Activated T-cell treated with anti-CD3 and anti-CD28 coated beads, Interleukin-2, amount 50 U/mL, for 4 hours (primary cell): ENCODE data around the gene WNT7B. TPM values are rescaled to one million over a fixed set of nuclear protein-coding genes. Genes with fewer than 3 reads are reported as not detected.

Experiments
- total RNA-seq, 3 donors: library from RNA; stranded (reverse); gene quantifications; one replicate each; pipeline ENCODE4 v1.2.1, GENCODE V29; 2021

Gene WNT7B
- total RNA-seq, 3 donors from 2014 or later, result 0.05 TPM; not detected in 2

Other genes starting within 250 kb of the WNT7B start
- 1 to 10 TPM; 5.6 to 7.0 (median 5.9) TPM for gene PPARA, start 173.4 kb upstream of the WNT7B start, total RNA-seq